ENCODE results near the gene MDH2. TPM values are rescaled to one million over a fixed set of nuclear protein-coding genes. Genes with fewer than 3 reads are reported as not detected.
"Not testable (repeated sequence)": the region's sequence is repeated elsewhere in the genome, so short reads cannot be mapped to it uniquely, and the experiment has no call there.

MDH2 gene
- polyA plus RNA-seq, 1 donor: 264 TPM

DNA sequence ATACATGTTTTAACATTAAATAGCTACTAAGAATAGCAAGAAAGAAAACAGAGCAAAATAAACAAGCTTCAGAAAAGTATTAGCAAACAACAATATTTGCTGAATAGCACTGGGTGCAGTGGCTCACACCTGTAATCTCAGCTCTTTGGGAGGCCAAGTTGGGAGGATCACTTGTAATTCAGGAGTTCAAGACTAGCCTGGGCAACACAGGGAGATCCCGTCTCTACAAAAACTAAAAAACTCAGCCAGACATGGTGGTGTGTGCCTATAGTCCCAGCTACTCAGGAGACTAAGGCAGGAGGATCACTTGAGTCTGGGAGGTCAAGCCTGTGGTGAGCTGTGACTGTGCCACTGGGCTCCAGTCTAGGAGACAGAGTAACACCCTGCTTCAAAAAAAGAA, 66.8 kb downstream of the MDH2 start:
- DNase-seq: not testable (repeated sequence)

Other genes starting within 250 kb of the MDH2 start
- gene CCL24, start 234.3 kb upstream of the MDH2 start, polyA plus RNA-seq (ENCODE audit: insufficient read length): not detected
- 20.7 TPM for gene RHBDD2, start 169.1 kb upstream of the MDH2 start, polyA plus RNA-seq (ENCODE audit: insufficient read length)
- 40.5 TPM for gene POR, start 133.0 kb upstream of the MDH2 start, polyA plus RNA-seq (ENCODE audit: insufficient read length)
- 46.9 TPM for gene TMEM120A, start 53.5 kb upstream of the MDH2 start, polyA plus RNA-seq (ENCODE audit: insufficient read length)
- 26.7 TPM for gene STYXL1, start 106 bp upstream of the MDH2 start, polyA plus RNA-seq (ENCODE audit: insufficient read length)
- 0.62 TPM for gene SRRM3, start 153.8 kb downstream of the MDH2 start, polyA plus RNA-seq (ENCODE audit: insufficient read length)

Measured in hindlimb muscle (tissue), 1 donor.